ENCODE measurements around the gene TRIM71.

TRIM71 gene

DNA sequence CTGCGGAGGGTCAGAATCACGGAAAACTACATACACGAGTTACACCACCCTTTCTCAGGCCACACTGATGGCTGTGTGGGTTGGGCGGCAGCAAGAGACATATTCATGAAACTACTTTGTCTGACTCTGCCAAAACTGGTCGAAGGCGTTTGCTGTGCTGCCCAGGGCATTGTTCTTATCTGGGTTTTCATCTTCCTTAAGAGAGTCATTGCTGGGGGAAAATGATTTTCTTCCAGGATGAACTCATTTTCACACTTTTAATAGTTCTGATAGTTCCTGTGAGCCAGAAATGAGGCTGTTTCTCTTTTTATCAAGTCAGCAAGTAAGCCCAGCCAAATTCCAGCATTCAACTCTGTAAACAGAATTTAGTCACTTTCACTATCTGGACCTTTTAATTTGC is 47.6 kb downstream of the TRIM71 start:
- peak; percentile 19 for DNase-seq (ENCODE audit: low read depth, low spot score)

- no peak for DNase-seq (ENCODE audit: low read depth, low spot score)
Measured at GRCh38 chr3:32866533-32866932, 48.7 kb downstream of the TRIM71 start.

- no peak for DNase-seq (ENCODE audit: low read depth, low spot score)
Measured at GRCh38 chr3:32867954-32868353, 50.2 kb downstream of the TRIM71 start.

DNA sequence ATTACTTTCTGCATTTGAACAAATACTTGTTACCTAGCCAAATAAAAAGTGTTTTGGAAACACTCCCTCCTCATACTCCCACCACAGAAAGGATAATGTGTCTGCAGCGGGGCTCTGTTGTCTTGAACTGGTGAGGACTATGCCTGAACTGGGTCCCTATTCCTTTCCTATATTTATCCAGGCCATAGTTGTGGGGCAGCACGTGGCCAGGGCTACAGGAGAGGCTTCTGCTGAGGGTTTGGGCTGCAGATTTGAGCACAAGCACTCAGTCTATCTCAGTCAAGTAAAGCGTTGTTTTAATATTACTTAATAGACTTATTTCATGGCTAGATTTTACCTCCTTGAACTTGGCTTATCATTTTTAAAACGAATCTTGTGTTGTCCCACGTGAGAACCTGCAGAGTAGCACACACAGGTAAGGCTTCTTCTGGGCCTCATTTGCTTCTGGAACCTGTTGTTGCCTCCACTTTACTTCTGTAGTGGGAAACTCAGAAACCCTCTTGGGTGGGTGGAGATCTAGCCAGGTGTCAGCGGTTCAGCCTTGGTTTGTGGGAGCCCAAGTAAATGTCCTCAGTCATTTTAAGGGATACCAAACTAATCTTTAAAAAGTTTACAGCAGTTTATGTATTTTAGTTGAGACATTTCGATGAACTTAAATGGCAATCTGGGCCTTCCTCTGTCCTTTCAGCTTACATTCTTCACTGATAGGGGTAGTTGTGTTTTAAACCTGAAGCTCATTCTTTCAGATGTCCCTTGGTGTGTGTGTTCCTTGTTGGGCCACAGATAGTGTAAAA is 51.1 kb downstream of the TRIM71 start:
- DNase-seq (ENCODE audit: low read depth, low spot score) = no peak

GRCh38 chr3:32869513-32870047 is 51.8 kb downstream of the TRIM71 start:
- no peak for DNase-seq (ENCODE audit: low read depth, low spot score)

DNA sequence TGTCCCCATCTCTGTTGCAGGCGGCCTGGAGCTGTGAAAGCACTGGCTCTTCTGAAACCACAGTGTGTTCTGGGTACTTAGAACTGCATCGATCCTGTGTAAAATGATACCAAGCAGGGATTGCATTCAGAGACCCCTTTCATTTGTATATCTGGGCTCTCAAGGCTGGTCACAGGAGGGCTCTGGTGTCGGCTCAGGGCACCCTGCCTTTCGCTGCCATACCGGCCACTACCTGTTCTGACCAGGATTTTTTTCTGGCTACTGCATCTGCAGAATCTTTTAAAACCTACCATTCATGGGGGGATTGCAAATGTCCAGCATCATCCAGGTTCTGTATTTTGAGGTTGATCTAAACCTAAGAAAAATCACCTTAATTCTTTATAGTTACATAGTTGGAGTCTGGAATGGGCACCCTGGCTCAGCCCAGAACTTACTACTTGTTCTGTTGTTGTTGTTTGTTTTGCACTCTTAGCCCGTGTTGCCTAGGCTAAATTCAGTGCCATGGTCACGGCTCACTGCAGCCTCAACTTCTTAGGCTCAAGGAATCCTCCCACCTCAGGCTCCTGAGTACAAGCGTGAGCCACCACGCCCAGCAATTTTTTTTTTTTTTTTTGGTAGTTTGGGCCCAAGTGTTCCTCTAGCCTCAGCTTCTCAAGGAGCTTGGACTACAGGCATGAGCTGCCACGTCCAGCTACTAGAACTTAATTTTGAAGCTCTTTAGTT is 52.7 kb downstream of the TRIM71 start:
- DNase-seq (ENCODE audit: low read depth, low spot score) = no peak

DNA sequence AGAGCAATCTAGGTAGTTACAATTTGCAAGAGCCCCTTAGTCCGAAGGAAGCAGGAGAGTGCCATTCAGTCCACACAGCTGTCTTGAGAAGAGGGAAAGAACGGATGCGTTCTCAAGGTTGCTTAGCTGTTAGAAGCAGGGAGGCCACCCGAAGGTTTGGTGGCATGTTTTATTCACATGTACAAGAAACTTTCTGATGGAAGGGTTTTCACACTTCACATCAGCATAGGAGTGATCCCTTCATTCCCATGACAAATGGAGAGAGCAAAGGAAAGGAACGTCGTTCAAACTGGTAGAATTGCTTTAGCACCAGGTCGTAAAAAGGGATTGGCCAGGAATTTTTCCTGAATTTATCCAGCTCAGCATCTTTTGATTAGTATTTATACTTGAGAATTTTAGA is 53.5 kb downstream of the TRIM71 start:
- DNase-seq (ENCODE audit: low read depth, low spot score) = no peak

GRCh38 chr3:32872487-32873382 is 54.9 kb downstream of the TRIM71 start:
- DNase-seq (ENCODE audit: low read depth, low spot score) = peak; percentile 88

GRCh38 chr3:32873531-32874130 is 55.8 kb downstream of the TRIM71 start:
- DNase-seq (ENCODE audit: low read depth, low spot score) = no peak

- no peak for DNase-seq (ENCODE audit: low read depth, low spot score)
Measured at GRCh38 chr3:32876920-32877319, 59.1 kb downstream of the TRIM71 start.

- no peak for DNase-seq (ENCODE audit: low read depth, low spot score)
Measured at GRCh38 chr3:32877598-32877997, 59.8 kb downstream of the TRIM71 start.

GRCh38 chr3:32880225-32880624 is 62.4 kb downstream of the TRIM71 start:
- DNase-seq (ENCODE audit: low read depth, low spot score) = no peak

DNA sequence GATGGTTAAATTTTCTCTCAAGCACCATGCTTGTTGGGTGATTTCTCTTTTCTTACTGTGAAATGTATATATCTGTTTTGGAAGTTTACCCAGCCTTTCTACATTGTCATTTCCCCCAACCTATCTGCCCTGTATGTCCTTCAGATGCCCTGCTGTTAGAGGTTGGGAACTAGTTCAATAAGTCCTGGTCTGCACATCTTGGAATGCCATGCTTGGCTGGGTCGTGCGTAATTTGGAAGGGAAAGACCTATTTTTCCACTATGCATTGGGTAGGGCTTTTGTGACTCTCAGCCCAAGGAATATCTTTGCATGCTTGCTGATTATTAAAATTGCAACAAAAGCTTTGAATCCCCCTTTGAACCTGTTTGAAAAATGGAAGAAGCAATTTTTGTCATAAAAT is 63.8 kb downstream of the TRIM71 start:
- DNase-seq (ENCODE audit: low read depth, low spot score) = no peak

DNA sequence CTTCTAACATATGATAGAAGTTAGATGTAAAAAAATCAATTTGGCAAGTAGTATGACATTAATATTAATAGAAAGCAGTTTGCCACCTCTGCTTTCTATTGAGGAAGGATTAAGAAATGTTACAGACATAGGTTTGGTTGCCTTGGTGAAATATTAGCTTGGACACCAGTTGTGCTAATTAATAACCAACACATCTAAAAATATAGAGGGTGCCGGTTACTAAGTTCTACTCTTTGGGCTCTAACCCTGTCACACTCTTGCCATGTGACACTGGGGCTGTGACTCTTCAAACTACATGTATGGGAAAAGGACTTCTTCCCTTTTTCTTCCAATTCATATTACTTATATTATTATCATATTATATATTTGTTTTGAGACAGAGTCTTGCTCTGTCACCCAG is 64.4 kb downstream of the TRIM71 start:
- no peak for DNase-seq (ENCODE audit: low read depth, low spot score)

DNA sequence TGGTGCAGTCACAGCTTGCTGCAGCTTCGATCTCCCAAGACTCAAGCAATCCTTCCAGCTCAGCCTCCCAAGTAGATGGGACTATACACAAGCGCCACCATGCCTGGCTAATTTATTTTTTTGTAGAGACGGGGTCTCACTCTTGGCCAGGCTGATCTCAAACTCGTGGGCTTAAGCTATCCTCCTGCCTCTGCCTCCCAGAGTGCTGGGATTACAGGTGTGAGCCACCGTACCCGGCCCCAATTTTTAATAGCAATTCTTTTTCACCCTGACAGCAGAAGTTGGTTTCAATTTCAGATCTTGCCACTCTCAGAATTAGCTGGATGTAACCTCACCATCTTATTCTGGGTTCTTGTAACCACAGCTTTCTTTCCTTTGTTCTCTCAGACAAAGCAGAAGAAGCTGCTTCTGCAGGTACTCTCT is 64.8 kb downstream of the TRIM71 start:
- DNase-seq (ENCODE audit: low read depth, low spot score) = no peak

DNA sequence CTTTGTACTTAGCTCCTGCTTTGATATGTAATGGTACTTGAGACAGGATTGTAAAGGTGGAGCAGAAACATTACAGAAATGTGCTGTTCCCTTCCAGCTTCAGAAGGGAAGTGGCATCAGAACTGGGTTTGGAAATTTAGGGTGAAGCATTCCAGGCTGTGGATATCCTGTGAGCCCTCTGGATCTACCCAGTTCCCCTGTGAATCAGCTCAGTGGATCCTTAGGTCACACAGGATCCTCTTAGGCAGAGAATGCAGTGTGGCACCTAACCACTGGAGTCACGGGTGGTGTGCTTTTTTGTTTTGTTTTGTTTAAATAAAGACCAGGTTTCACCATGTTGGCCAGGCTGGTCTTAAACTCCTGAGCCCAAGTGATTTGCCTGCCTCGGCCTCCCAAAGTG is 66.0 kb downstream of the TRIM71 start:
- no peak for DNase-seq (ENCODE audit: low read depth, low spot score)

GRCh38 chr3:32884591-32884990 is 66.8 kb downstream of the TRIM71 start:
- DNase-seq (ENCODE audit: low read depth, low spot score) = no peak

- peak; percentile 20 for DNase-seq (ENCODE audit: low read depth, low spot score)
Measured at GRCh38 chr3:32885283-32885901, 67.6 kb downstream of the TRIM71 start.

DNA sequence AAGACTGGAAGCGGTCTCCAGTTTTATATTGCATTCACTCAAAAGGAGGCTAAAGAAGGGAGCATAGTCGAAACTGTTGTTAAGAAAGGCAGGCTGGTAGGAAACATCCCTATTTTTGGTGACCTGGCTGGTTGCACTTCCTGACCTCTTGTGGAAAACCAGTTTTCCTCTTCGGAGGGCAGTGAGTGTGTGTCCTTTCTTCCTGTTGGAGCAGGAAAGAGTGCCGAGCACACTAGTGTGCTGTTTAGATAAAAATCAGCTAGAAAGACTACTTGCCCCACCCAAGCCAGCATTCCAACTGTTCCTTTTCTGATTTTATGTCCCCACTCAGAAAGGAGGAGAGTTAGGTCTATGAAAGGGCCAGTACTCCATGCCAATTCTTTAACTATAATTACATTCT is 68.5 kb downstream of the TRIM71 start:
- no peak for DNase-seq (ENCODE audit: low read depth, low spot score)

GRCh38 chr3:32886911-32887310 is 69.1 kb downstream of the TRIM71 start:
- DNase-seq (ENCODE audit: low read depth, low spot score) = no peak

DNA sequence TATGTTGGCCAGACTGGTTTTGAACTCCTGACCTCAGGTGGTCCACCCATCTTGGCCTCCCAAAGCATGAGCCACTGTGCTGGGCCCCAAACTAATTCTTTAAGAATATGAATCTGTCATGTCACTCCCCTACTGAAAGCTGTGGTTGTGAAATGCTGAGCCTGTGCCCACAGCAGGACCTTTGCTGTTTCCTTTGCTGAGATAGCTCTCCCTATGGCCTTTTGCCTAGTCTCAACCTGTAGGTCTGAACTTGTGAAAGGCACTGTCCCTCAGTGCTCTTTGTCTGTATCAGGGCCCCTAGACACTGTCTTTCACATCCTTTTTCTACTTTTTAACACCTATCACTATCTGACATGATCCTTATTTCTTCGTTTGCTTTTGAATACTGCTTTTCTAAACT is 70.9 kb downstream of the TRIM71 start:
- DNase-seq (ENCODE audit: low read depth, low spot score) = no peak

Data from astrocyte of the hippocampus (primary cell).